Kidney (tissue), 14 donors: Measurements from ENCODE around the gene HLA-DPA1. TPM values are rescaled to one million over a fixed set of nuclear protein-coding genes. Genes with fewer than 3 reads are reported as not detected.

Source experiments
- DNase-seq, 5 donors: peaks; one replicate each; pipeline ENCODE4 v3.0.0-alpha.2; 2013 to 2020
- FAIRE-seq: peaks from 2 replicates; lab custom pipeline; 2012; peaks lifted over from hg19 to GRCh38; lab: Jason Lieb, UNC
- H3K27ac ChIP-seq, 2 donors: one replicate each; pipeline ENCODE4 v1.7.0; 2013; ENCODE audit warnings: low read depth in 2 of 2, low read length in 2 of 2, inconsistent platforms in 1 of 2
- H3K27me3 ChIP-seq: one replicate; pipeline ENCODE4 v1.7.1; 2013; ENCODE audit warnings: low read length, inconsistent platforms; ENCODE audit not compliant: control insufficient read depth, insufficient read depth
- H3K36me3 ChIP-seq, 3 donors: one replicate each; pipeline versions ENCODE4 v1.7.0 to v1.7.1; 2013; ENCODE audit warnings: low read length in 3 of 3, control low read depth in 1 of 3, inconsistent platforms in 1 of 3; ENCODE audit not compliant: insufficient read depth in 3 of 3, control insufficient read depth in 2 of 3
- H3K4me1 ChIP-seq, 3 donors: one replicate each; pipeline versions ENCODE4 v1.7.0 to v1.7.1; 2013; ENCODE audit warnings: low read length in 3 of 3, inconsistent platforms in 1 of 3, low read depth in 1 of 3; ENCODE audit not compliant: control insufficient read depth in 2 of 3, insufficient read depth in 2 of 3
- H3K4me3 ChIP-seq, 3 donors: one replicate each; pipeline versions ENCODE4 v1.7.0 to v1.8.1; 2013; ENCODE audit warnings: low read length in 3 of 3, control low read depth in 1 of 3, inconsistent platforms in 1 of 3
- H3K9ac ChIP-seq, 3 donors: one replicate each; pipeline versions ENCODE4 v1.7.0 to v1.7.1; 2013; ENCODE audit warnings: low read length in 3 of 3, control low read depth in 1 of 3, inconsistent platforms in 1 of 3
- H3K9me3 ChIP-seq, 3 donors: one replicate each; pipeline versions ENCODE4 v1.7.0 to v1.7.1; 2013; ENCODE audit warnings: low read length in 3 of 3, control low read depth in 1 of 3, inconsistent platforms in 1 of 3; ENCODE audit not compliant: control insufficient read depth in 2 of 3, insufficient read depth in 1 of 3
- CTCF ChIP-seq: IDR thresholded peaks from 3 replicates; pipeline ENCODE4 v1.5.1; 2012; ENCODE audit warnings: mild to moderate bottlenecking, moderate library complexity, borderline replicate concordance; ENCODE audit not compliant: insufficient read depth; ENCODE audit errors: extremely low read depth
- intact Hi-C: fragments of 100-400 bp; cut with DNase I; formaldehyde crosslinking; loops from one replicate; pipeline ENCODE4 v1.11.1; 2022
- polyA plus RNA-seq: library from polyadenylated mRNA; stranded (reverse); fragments of 350-450 nt; fragmentation: Illumina TruSeq; extraction: RNeasy Lipid Tissue Mini Kit (QIAGEN cat#74804); gene quantifications from one replicate; pipeline ENCODE4 v1.2.3, GENCODE V29; 2014; ENCODE audit warnings: low read depth, low replicate concordance; ENCODE audit not compliant: insufficient read depth
- total RNA-seq: library from RNA; stranded (reverse); fragmentation: NEBNext Ultra II Directional; extraction: Animal tissue kit (Norgen Biotek cat#: 25700); gene quantifications from one replicate; pipeline ENCODE4 v1.2.1, GENCODE V29; 2021
- donor health status: control.
- donor health status: control.
- donor health status: control.
- donor health status: control.
- donor health status: control.
- donor health status: DM: yes; HTN: yes; CAD: no.
- donor health status: Normal renal cell carcinoma (clear cell type).

HLA-DPA1 gene
- total and polyA plus RNA-seq, 2 donors from 2014 or later: 154 to 200 TPM

DNA sequence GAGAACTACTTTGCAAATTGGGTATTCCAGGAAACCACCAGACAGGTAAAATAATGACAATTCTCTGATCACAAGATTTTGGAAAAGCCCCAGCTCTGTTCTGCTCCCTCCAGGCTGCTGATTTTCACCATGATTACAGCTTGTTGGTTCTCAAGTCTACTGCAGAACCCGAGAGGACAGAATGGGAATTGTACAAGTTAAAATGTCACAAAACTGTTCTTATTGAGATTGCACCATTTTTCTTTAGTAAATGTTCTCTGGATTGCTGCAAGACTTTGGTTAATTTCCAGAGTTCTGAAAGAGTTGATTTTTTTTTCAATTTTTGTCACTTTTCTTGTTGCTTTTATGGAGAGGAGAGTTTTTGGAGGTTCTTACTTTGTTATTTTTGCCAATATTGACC is 36.9 kb downstream of the HLA-DPA1 start:
- TF ChIP-seq CTCF: no peak
- Histone ChIP-seq H3K4me1 (no peaks in the 10 kb centered on the region), H3K36me3 (no peaks in the 10 kb centered on the region), H3K9me3 (no peaks in the 10 kb centered on the region), H3K27me3 (no peaks in the 10 kb centered on the region), H3K9ac (no peak overlapping the region), H3K27ac (no peak overlapping the region), H3K4me3 (no peak overlapping the region)
- DNase-seq (no peak), FAIRE-seq (no peak)
- intact Hi-C loops: no loop called here

DNA sequence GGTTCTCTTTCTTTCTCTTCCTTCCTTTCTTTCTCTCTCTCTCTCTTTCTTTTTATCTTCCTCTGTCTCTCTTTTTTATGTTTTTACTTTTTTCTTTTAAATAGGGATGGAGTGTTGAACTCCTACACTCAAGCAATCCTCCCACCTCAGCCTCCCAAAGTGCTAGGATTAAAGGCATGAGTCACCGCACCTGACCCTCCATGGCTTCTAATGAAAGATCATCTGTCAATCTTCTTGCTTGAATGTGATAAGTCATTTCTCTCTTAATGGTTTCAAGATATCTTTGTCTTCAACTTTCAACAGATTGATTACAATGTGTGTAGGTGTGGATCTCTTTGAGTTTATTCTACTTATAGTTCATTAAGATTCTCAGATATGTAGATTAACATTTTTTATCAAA is 38.9 kb downstream of the HLA-DPA1 start:
- no peak for FAIRE-seq
- TF ChIP-seq CTCF: no peak
- H3K27me3 ChIP-seq: no peaks in the 10 kb centered on the region

DNA sequence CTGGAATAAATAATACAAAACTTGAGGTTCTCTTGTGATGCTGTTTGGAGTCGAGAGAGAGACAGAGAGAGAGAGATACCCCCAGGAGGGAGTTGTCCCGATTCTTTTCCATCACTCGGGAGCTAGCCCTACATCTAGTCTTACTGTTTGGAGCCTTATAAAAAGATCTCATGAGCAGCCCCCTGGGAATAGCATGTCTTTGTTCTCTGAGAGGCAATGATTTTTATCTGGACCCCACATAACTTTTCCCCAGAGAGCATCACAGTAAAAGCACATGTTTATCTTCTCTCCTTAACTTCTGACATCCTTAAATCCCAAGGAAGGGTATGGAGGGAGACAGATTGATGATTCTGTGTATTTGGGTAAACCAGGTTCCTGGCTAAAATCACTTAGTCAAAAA is 43.2 kb downstream of the HLA-DPA1 start:
- TF ChIP-seq CTCF: no peak
- Histone ChIP-seq H3K9ac (no peak overlapping the region), H3K36me3 (no peaks in the 10 kb centered on the region), H3K27ac (peak overlapping the region; percentile 54 to 85), H3K4me1 (peaks cover 0 to 5% (median 0%) of the 10 kb centered on the region in 3 donors), H3K27me3 (no peaks in the 10 kb centered on the region), H3K4me3 (no peak overlapping the region), H3K9me3 (no peaks in the 10 kb centered on the region)
- intact Hi-C loops: no loop called here
- FAIRE-seq: no peak
- no peak for DNase-seq

More for the DNA sequence above, 38.9 kb downstream of the HLA-DPA1 start:
- Histone ChIP-seq H3K9ac (no peak overlapping the region), H3K4me3 (no peak overlapping the region), H3K4me1 (peaks cover 0 to 3% (median 0%) of the 10 kb centered on the region in 3 donors), H3K36me3 (no peaks in the 10 kb centered on the region), H3K9me3 (no peaks in the 10 kb centered on the region), H3K27ac (no peak overlapping the region)
- intact Hi-C loops: no loop called here
- DNase-seq: no peak
